ENCODE measurements around the gene TEX261. TPM values are rescaled to one million over a fixed set of nuclear protein-coding genes. Genes with fewer than 3 reads are reported as not detected.

TEX261 gene
- total and polyA plus RNA-seq, 2 of the 8 experiments (the other 6 are each of a cell fraction or from before 2014, with no cell fraction given): 25.2 to 30.1 TPM

GRCh38 chr2:70984228-70984575, 10.5 kb downstream of the TEX261 start:
- DNase-seq (ENCODE audit: low read depth in 1 of 2, low spot score in 2 of 2) (no peak), FAIRE-seq (no peak)
- Histone ChIP-seq H2BK15ac (ENCODE audit: low read length) (no peak overlapping the region), H2AFZ (ENCODE audit: low read length) (no peak overlapping the region), H4K8ac (ENCODE audit: extremely low read depth, insufficient read depth, low read length) (no peak overlapping the region), H4K5ac (ENCODE audit: insufficient read length, low read depth, low read length) (no peak overlapping the region), H3K23ac (ENCODE audit: insufficient read length) (no peak overlapping the region), H3K14ac (ENCODE audit: insufficient read length) (no peak overlapping the region), H3K4me2 (ENCODE audit: insufficient read depth in 1 of 2, low read depth in 2 of 2, low read length in 2 of 2) (no peak overlapping the region), H3K18ac (ENCODE audit: extremely low read depth, low read length) (no peak overlapping the region), H3K27ac (ENCODE audit: low read depth, low read length) (no peak overlapping the region), H3K9ac (replicated peaks in 1 of 4; ENCODE audit: extremely low read depth in 1 of 4, low read depth in 3 of 4, low read length in 3 of 4) (no peak overlapping the region), H4K91ac (replicated peaks; ENCODE audit: insufficient read length, low read length) (no peak overlapping the region), H3K4ac (replicated peaks; ENCODE audit: insufficient read length, low read depth, low read length) (no peak overlapping the region), H2AK5ac (ENCODE audit: low read depth, low read length) (no peak overlapping the region), H3K4me1 (replicated peaks in 1 of 4; ENCODE audit: control insufficient read depth in 3 of 4, insufficient read depth in 4 of 4, low read length in 3 of 4) (peaks cover 0 to 8% (median 4%) of the 10 kb centered on the region in 4 experiments; a peak in 4 of 7 replicates), H2BK5ac (ENCODE audit: low read depth, low read length) (no peak overlapping the region), H2BK20ac (ENCODE audit: low read length) (no peak overlapping the region), H3K36me3 (ENCODE audit: control insufficient read depth in 2 of 4, insufficient read depth in 4 of 4, low read length in 3 of 4) (peaks cover 0 to 6% (median 0%) of the 10 kb centered on the region in 4 experiments; a peak in 2 of 8 replicates), H3K23me2 (ENCODE audit: low read depth, low read length) (no peaks in the 10 kb centered on the region), H3K9me3 (ENCODE audit: insufficient read depth in 2 of 2, low read depth in 1 of 2, low read length in 1 of 2) (no peaks in the 10 kb centered on the region), H3K27me3 (replicated peaks in 1 of 4; ENCODE audit: control insufficient read depth in 3 of 4, extremely low read depth in 1 of 4, insufficient read depth in 3 of 4, low read length in 3 of 4) (peaks cover 0 to 9% (median 7%) of the 10 kb centered on the region in 4 experiments; a peak in 5 of 7 replicates), H2BK12ac (ENCODE audit: low read depth, low read length) (no peak overlapping the region), H3K4me3 (ENCODE audit: extremely low read depth in 1 of 4, insufficient read depth in 2 of 4, low read depth in 3 of 4, low read length in 4 of 4) (no peak overlapping the region), H3K79me2 (ENCODE audit: control insufficient read depth in 1 of 2, insufficient read depth in 2 of 2, low read length in 2 of 2) (no peaks in the 10 kb centered on the region), H3K56ac (replicated peaks; ENCODE audit: insufficient read length, low read depth, low read length) (no peak overlapping the region), H3K79me1 (ENCODE audit: low read depth, low read length) (no peaks in the 10 kb centered on the region), H2BK120ac (replicated peaks; ENCODE audit: low read depth, low read length) (no peak overlapping the region), H4K20me1 (replicated peaks in 1 of 2; ENCODE audit: control insufficient read depth in 1 of 2, insufficient read depth in 2 of 2, low read length in 2 of 2) (peaks cover 0 to 9% of the 10 kb centered on the region in 2 experiments)
- TF ChIP-seq FOSL1 (IDR thresholded peaks at IDR 0.05; ENCODE audit: insufficient read depth, low read depth, low read length): no peak
- 0 out of 4 replicates have a peak, but pooled peaks of 1 of the 2 experiments have one; percentile 9 for TF ChIP-seq RAD21 (IDR thresholded peaks at IDR 0.05 in 1 of 2, conservative IDR thresholded peaks at IDR 0.05 in 1 of 2; ENCODE audit: low read depth in 2 of 2, low read length in 2 of 2)
- TF ChIP-seq CTCF (IDR thresholded peaks at IDR 0.05; ENCODE audit: control extremely low read depth in 1 of 3, insufficient read depth in 1 of 3, low read depth in 1 of 3, low read length in 3 of 3): peak in 1 of 3 experiments; percentile 31; a peak in 1 of 4 replicates
- ChIA-PET POLR2A (ENCODE audit: partially characterized antibody) (interaction anchor here (0.6 to 1.0 kb wide), 2 partner anchors 18 to 1211 kb away, joined by 3 to 7 read pairs; no protein-coding TSS in a partner anchor), CTCF (ENCODE audit: partially characterized antibody) (interaction anchor here (0.6 to 7.1 kb wide), 29 partner anchors 9 to 194 kb away, joined by 3 to 66 read pairs (median 5); partner anchors contain the start of genes FIGLA, NAGK and TEX261)
- WGBS, 2 experiments (ENCODE audit: extremely low coverage in 1 of 2, insufficient coverage in 1 of 2, insufficient read length in 1 of 2, insufficient replicate concordance in 2 of 2, low coverage in 1 of 2, low lambda C conversion rate in 2 of 2, missing lambda C conversion rate in 1 of 2): 89% methylated on average over 3 of the region's 3 CpGs; no CpG with 5 or more reads in 1 of the 2 experiments

Measured in H1 (cell line).